Pancreas (tissue), 10 donors: Measurements from ENCODE around the gene JPH2. TPM values are rescaled to one million over a fixed set of nuclear protein-coding genes. Genes with fewer than 3 reads are reported as not detected.

Source experiments
- ATAC-seq, 4 donors: fragments of 200-7000 bp; cut with Tn5 transposase; one replicate each; pipeline versions ENCODE4 v1.8.0 to v1.9.1; 2020; ENCODE audit warnings: mild to moderate bottlenecking in 4 of 4, moderate library complexity in 4 of 4
- DNase-seq, 6 donors: peaks; one replicate each; pipeline ENCODE4 v3.0.0-alpha.2; 2020
- FAIRE-seq: peaks from 2 replicates; lab custom pipeline; 2012; peaks lifted over from hg19 to GRCh38; lab: Jason Lieb, UNC
- H3K27ac ChIP-seq, 4 donors: fragments of 200-600 bp; sonication (generic); 1 replicate in 3 of 4; 2 replicates in 1 of 4; pipeline versions ENCODE4 v1.5.0 to v1.8.0; 2020
- H3K27me3 ChIP-seq, 4 donors: fragments of 200-600 bp; one replicate each; pipeline ENCODE4 v1.8.0; 2021
- H3K36me3 ChIP-seq, 3 donors: fragments of 200-600 bp; sonication (generic) in 1 of 3; one replicate each; pipeline versions ENCODE4 v1.5.0 to v1.8.0; 2020 to 2021
- H3K4me1 ChIP-seq, 3 donors: fragments of 200-600 bp; one replicate each; pipeline ENCODE4 v1.8.0; 2021
- H3K4me3 ChIP-seq, 4 donors: fragments of 200-600 bp; sonication (generic) in 2 of 4; one replicate each; pipeline versions ENCODE4 v1.5.0 to v1.8.0; 2020 to 2021
- H3K9me3 ChIP-seq, 4 donors: fragments of 200-600 bp; one replicate each; pipeline ENCODE4 v1.8.0; 2021
- WGBS, 2 donors: extraction: QIAGEN DNeasy Blood & Tissue Kit; methylation state at CpG; one replicate each; pipeline ENCODE4 v1.1.7; 2013; 5-methylcytosine and 5-hydroxymethylcytosine counted together
- intact Hi-C, 3 donors: fragments of 100-400 bp; cut with DNase I; formaldehyde crosslinking; loops; one replicate each; pipeline versions ENCODE4 v1.11.1 to v1.14.2; 2022
- polyA plus RNA-seq, 2 donors: library from polyadenylated mRNA; stranded (reverse); fragments of 200-250 nt; gene quantifications; one replicate each; pipeline ENCODE4 v1.2.3, GENCODE V29; 2013
- total RNA-seq, 6 donors: library from RNA; stranded (reverse); fragmentation: NEBNext Ultra II Directional in 4 of 6; extraction: Animal tissue kit (Norgen Biotek cat#: 25700) in 4 of 6; gene quantifications; one replicate each; pipeline versions ENCODE4 v1.2.1 to v1.2.4, GENCODE V29; 2021 to 2023
- TF ChIP-seq, protein P1 (sequence below), 4 donors: fragments of 200-600 bp; sonication (generic) in 3 of 4; IDR thresholded peaks; one replicate each; pipeline versions ENCODE4 v1.5.0 to v1.8.0; 2021; ENCODE audit warnings: antibody characterized with exemption in 4 of 4
- donor health status: healthy with polysubstance abuse.
- donor health status: DM: no; HTN: no; CAD: no; lungs with moderate emphysema.
- donor health status: DM: no; HTN: no; CAD: no.
- donor health status: control.
- donor health status: control.
- donor health status: Bipolar disorder and iron deficiency.
- donor health status: DM: yes; HTN: yes; CAD: no.
- donor health status: DM: no; HTN: no; CAD: no.
- donor health status: DM: no; HTN: no; CAD: no.
- donor health status: DM: yes; HTN: yes; CAD: no.

The JPH2 gene
- total and polyA plus RNA-seq, 8 donors, result 0.09 to 1.1 (median 0.30) TPM

DNA sequence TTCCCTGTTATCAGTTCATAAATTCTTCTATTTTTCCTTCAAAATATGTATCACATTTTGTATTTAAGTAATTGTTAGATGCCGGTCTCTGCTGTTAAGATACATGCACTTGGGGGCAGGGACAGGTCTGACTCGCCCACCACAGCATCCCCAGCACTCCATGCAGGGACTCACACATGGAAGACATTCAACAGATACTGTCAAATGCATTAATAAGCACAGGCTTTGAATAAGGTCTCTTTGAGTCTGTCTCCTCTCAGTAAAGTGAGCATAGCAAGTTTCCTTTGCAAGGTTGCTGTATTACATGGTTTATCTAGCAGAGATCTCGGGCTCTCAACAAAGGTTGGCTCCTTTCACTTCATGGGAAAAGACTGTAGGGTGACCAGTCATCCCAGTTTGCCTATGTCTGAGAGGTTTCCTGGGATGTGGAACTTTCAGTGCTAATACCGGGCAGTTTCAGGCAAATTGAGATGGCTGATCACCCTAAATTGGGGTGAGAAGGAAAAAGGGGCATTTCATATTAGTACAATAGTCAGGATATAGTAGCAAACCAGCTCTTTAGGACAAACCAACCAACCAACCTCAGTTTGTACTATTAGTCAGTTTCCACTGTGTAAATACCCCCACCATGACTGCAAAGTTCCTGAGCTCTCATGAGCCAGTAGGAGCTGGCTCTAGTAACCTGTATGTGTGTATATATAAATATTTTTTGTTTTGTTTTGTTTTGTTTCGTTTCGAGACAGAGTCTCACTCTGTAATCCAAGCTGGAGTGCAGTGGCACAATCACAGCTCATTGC lies 15.0 kb downstream of the JPH2 start:
- whole genome bisulfite sequencing, 2 donors, result 47 to 64% methylated on average over 6 of the region's 6 CpGs
- no peaks in the 10 kb centered on the region for H3K4me1 ChIP-seq
- no peak overlapping the region for H3K4me3 ChIP-seq
- intact Hi-C loops, result no loop called here
- H3K36me3 ChIP-seq, result no peaks in the 10 kb centered on the region
- DNase-seq (no peak), ATAC-seq (no peak), FAIRE-seq (no peak)
- no peaks in the 10 kb centered on the region for H3K9me3 ChIP-seq
- no peak overlapping the region for H3K27ac ChIP-seq
- TF ChIP-seq, protein P1, sequence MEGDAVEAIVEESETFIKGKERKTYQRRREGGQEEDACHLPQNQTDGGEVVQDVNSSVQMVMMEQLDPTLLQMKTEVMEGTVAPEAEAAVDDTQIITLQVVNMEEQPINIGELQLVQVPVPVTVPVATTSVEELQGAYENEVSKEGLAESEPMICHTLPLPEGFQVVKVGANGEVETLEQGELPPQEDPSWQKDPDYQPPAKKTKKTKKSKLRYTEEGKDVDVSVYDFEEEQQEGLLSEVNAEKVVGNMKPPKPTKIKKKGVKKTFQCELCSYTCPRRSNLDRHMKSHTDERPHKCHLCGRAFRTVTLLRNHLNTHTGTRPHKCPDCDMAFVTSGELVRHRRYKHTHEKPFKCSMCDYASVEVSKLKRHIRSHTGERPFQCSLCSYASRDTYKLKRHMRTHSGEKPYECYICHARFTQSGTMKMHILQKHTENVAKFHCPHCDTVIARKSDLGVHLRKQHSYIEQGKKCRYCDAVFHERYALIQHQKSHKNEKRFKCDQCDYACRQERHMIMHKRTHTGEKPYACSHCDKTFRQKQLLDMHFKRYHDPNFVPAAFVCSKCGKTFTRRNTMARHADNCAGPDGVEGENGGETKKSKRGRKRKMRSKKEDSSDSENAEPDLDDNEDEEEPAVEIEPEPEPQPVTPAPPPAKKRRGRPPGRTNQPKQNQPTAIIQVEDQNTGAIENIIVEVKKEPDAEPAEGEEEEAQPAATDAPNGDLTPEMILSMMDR (IDR thresholded peaks at IDR 0.05), result no peak
- no peaks in the 10 kb centered on the region for H3K27me3 ChIP-seq

DNA sequence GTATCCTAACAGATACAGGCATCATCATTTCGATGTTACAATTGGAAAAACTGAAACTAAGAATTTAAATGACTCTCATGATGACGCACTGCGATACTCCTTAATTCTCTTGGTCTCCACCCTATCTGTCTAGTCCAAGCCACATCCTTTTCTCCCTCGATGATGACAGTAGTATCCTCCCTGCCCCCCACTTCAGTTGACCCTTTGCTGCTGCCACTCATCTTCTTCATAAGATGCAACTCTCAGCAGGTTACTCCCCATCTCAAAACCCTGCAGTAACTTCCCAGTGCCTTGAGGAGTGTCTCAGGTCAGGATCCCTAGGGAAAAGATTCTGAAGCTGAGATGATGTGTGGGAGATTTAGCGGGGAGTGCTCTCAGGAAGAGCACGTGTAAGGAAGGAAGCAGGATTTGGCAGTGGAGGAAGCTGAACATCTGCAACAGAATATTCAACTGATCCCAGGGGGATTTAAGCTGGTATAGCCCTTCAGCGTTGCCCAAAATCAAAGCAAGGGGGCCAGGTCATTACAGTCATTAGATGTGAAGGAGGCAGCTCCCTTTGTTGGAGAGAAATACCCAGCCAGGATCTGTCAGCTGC lies 16.1 kb downstream of the JPH2 start:
- intact Hi-C loops, result no loop called here
- TF ChIP-seq, protein P1 (IDR thresholded peaks at IDR 0.05), result no peak
- FAIRE-seq (no peak), ATAC-seq (no peak), DNase-seq (no peak)
- H3K27ac ChIP-seq, result no peak overlapping the region
- no peaks in the 10 kb centered on the region for H3K9me3 ChIP-seq
- no peaks in the 10 kb centered on the region for H3K4me1 ChIP-seq
- H3K36me3 ChIP-seq, result no peaks in the 10 kb centered on the region
- H3K27me3 ChIP-seq, result no peaks in the 10 kb centered on the region
- 47 to 70% methylated on average over 7 of the region's 7 CpGs for WGBS, 2 donors
- H3K4me3 ChIP-seq, result no peak overlapping the region

DNA sequence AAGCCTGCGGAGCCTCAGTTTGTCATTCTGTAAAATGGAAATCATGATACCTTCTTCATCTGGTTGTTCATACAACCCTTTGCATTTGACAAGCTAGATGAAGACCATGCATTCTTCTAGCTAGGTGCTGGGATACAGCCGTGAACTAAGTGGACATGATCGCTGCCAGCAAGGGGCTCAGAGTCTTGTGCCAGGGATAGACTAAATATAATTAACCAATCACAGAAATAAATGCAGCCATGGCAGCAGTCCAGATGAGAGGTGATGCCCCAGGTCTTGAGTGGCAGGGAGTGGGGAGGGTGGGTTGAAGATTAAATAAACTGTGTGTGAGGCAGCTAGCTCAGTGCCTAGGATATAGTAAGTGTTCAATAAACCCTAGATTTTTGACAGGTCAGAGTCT lies 19.3 kb downstream of the JPH2 start:
- FAIRE-seq (no peak), ATAC-seq (no peak), DNase-seq (no peak)
- H3K4me3 ChIP-seq, result no peak overlapping the region
- H3K27me3 ChIP-seq, result no peaks in the 10 kb centered on the region
- no peaks in the 10 kb centered on the region for H3K9me3 ChIP-seq
- intact Hi-C loops, result no loop called here
- H3K4me1 ChIP-seq, result no peaks in the 10 kb centered on the region
- no peak overlapping the region for H3K27ac ChIP-seq
- 70 to 80% methylated on average over 3 of the region's 3 CpGs for WGBS, 2 donors
- H3K36me3 ChIP-seq, result no peaks in the 10 kb centered on the region
- TF ChIP-seq, protein P1 (IDR thresholded peaks at IDR 0.05), result no peak

DNA sequence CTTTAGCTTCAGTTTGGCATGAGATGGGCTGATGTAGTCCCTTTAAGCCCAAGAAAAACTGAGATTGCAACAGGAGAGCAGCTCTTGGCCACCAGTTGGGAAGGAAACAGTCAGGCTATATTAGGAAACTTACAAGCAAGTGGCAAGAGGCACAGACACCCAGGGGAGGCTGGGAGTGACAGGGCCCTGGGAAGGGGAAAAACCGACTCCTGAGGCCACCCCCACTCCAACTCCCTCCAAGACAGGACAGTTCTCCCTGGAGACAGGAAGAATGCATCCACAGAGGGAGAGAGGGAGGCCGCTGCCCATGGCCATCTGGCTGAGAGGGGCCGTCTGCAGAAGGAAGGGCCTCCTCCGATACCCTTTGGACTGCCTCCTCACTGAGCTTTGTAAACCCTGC lies 20.5 kb downstream of the JPH2 start:
- H3K9me3 ChIP-seq, result no peaks in the 10 kb centered on the region
- no peaks in the 10 kb centered on the region for H3K4me1 ChIP-seq
- H3K27ac ChIP-seq, result no peak overlapping the region
- ATAC-seq, result peak in 1 of 4 donors; percentile 55
- no peaks in the 10 kb centered on the region for H3K36me3 ChIP-seq
- 53 to 64% methylated on average over 4 of the region's 4 CpGs for WGBS, 2 donors
- intact Hi-C loops, result no loop called here
- no peak for DNase-seq
- FAIRE-seq, result no peak
- TF ChIP-seq, protein P1 (IDR thresholded peaks at IDR 0.05), result no peak
- H3K27me3 ChIP-seq, result peaks cover 0 to 4% (median 0%) of the 10 kb centered on the region in 4 donors
- H3K4me3 ChIP-seq, result no peak overlapping the region

DNA sequence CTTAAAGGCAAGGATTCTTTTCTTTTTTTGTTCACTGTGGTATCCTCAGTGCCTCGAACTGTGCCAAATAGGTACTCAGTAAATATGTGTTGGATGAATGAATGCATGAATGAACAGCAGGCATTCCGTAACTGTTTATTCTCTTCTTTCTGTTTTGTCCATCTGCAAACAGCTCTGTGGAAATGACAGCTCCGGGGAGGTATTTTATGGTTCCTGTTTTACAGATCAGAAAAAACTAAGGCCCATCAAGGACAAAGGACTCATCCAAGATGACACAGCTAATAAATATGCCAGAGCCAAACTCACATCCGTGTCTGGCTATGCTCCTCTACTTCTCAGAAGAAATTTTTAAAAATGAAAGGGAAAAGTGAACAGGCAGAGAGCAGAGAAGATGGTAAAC lies 21.0 kb downstream of the JPH2 start:
- DNase-seq (no peak), ATAC-seq (no peak), FAIRE-seq (no peak)
- intact Hi-C loops, result no loop called here
- H3K4me3 ChIP-seq, result no peak overlapping the region
- no peak overlapping the region for H3K27ac ChIP-seq
- no peaks in the 10 kb centered on the region for H3K36me3 ChIP-seq
- no peaks in the 10 kb centered on the region for H3K9me3 ChIP-seq
- TF ChIP-seq, protein P1 (IDR thresholded peaks at IDR 0.05), result no peak
- peaks cover 0 to 4% (median 0%) of the 10 kb centered on the region in 4 donors for H3K27me3 ChIP-seq
- H3K4me1 ChIP-seq, result no peaks in the 10 kb centered on the region
- 48 to 50% methylated on average over 4 of the region's 4 CpGs for WGBS, 2 donors
